Islet precursor cell (in vitro differentiated cells): ENCODE results near the gene SRCAP.

Source experiments
- DNase-seq: peaks from one replicate; pipeline ENCODE4 v3.0.0-alpha.2; 2018

Gene SRCAP

DNA sequence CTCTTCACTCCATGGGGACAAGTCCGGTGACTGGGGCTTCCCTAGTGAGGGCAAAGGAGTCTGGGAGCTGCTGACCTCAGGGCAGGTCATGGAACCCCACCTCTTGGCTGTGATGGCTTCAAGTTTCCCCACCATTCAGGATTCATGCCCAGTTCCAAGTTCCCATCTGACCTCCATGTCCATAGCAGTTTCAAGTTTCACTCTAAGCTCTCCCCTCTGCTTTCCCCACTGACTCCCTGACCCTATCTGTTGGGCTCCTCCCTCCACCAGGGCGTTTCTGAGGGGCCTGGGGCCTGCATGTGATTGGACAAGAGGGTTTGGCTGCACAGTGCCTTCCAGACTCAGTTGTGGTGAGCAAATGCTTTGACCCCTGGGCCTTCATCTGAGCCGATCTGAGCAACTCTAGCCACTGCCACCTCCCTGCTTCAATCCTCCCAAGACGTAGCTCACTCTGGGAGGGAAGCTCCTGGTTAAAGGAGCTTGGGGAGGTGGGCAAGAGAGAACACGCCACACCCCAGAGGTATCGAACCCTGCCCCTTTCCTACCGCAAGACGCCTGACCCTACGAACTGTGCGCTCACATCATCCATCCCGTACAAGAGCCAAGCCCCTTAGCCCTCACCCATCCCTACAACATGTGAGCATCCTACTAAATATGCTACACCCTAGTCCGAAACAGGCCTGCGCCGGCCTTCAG is 79.7 kb downstream of the SRCAP start:
- no peak for DNase-seq

- no peak for DNase-seq
Measured at GRCh38 chr16:30779596-30779995, 80.6 kb downstream of the SRCAP start.

DNA sequence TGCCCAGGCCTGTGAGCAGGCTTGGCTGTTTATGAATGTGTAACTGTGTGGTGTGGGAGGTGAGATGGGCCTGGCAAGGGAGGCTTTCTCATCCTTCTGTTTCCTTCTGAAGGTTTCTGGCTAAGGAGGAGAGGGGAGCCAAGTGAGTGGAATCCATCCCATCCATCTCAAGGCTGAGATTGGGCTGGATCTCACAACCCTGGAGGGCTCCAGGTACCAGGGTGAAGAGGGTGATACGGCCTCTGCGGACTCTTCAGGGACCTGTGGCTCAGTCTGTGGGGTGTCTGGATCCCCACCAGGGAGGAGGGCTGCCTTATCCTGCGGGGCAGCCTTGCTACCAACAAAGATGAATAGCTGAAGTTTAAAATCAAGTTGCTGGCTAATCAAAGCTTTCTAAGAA is 81.0 kb downstream of the SRCAP start:
- DNase-seq: no peak

DNA sequence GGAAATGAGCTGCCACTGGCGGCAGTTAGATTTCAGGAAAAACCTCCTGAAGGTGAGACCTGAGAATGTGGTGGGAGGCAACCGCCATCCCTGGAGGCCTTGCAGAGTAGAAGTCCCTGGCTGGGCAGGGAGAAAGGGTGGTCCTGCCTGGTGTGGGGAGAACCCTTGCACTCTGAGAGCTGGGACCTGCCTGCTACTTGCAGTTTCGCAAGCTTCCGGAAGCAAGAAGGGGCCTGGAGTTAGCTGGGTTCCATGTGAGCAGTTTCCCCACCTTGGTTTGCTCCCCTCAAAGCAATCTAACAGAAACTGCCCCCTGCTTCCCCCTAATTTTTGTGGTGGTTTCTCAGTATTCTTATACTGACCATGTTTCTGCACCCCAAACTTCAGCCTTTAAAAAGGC is 81.6 kb downstream of the SRCAP start:
- DNase-seq: no peak

- DNase-seq: no peak
Measured at GRCh38 chr16:30782486-30783279, 83.7 kb downstream of the SRCAP start.

DNA sequence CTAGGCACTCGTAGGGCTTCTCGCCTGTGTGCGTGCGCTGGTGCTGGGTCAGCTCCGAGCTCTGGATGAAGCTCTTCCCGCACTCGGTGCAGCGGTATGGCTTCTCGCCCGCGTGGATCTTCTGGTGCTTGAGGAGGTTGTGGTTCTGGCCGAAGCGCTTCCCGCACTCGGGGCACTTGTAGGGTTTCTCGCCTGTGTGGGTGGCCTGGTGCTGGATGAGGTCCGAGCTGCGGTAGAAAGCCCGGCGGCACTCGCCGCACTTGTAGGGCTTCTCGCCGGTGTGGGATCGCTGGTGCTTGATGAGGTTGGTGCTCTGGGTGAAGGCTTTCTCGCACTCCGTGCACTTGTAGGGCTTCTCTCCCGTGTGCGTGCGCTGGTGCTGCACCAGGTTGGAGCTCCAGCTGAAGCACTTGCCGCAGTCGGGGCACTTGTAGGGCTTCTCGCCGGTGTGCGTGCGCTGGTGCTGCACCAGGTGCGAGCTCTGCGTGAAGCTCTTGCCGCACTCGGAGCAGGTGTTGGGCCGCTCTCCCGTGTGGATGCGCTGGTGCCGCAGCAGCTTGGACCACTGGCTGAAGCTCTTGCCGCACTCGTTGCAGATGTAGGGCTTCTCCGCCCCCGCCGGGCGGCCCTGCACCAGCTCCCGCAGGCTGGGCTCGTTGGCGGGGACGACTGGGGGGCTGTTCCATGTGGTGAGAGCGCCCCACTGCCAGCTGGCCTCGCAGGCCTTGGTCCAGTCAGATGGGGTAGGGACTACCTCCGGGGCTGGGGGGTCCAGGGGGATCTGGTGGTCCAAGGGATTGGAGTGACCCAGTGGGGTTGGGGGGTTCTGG is 84.5 kb downstream of the SRCAP start:
- DNase-seq: no peak

- no peak for DNase-seq
Measured at GRCh38 chr16:30784215-30784614, 85.2 kb downstream of the SRCAP start.

GRCh38 chr16:30785126-30786106 is 86.4 kb downstream of the SRCAP start:
- DNase-seq: no peak

- peak; percentile 75 for DNase-seq
Measured at GRCh38 chr16:30786115-30786935, 87.4 kb downstream of the SRCAP start.

GRCh38 chr16:30786936-30787612 is 88.1 kb downstream of the SRCAP start, which contains the start of gene ZNF629:
TSS of gene ZNF629 (minus strand) at chr16:30787205. CDS start at chr16:30784482, 2,723 bp downstream.
- DNase-seq: peak; percentile 79

GRCh38 chr16:30787613-30788378 is 88.8 kb downstream of the SRCAP start:
- no peak for DNase-seq
